Cardiac fibroblast (primary cell): ENCODE measurements around the gene IL11RA.

Experiments
- DNase-seq, 2 donors: peaks; one replicate each; pipeline versions ENCODE4 v3.0.0 to v3.0.0-alpha.2; 2010; ENCODE audit warnings: low read depth in 2 of 2
- H3K4me3 ChIP-seq, 2 donors: replicated peaks in 1 of 2; 1 replicate in 1 of 2; 2 replicates in 1 of 2; pipeline ENCODE4 v1.5.1; 2011; ENCODE audit warnings: low read depth in 2 of 2, low read length in 2 of 2, mild to moderate bottlenecking in 2 of 2, moderate library complexity in 1 of 2
- TF ChIP-seq, protein P1 (sequence below): IDR thresholded peaks from one replicate; pipeline ENCODE4 v1.5.1; 2011; ENCODE audit warnings: low read depth, mild to moderate bottlenecking, low read length, inconsistent platforms

IL11RA gene

DNA sequence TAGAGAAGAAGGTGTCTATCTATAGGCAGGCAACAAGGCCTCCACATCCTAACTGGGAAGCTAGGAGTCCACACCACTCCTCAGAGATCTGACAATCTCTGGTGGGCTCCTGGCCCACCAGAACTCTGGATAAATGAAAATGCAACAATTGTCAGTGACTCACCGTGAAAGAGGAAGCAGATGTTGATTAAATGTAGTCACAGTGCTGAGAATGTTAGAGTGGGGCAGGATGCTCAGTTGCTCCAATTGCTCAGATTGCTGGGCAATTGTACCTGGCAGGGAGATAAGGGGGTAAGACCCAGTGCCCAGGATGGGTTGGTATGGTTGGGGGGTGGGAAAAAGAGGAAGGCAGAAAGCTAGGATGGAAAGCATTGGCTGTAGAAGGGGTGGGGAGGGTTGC, 34.7 kb downstream of the IL11RA start:
- H3K4me3 ChIP-seq: no peak overlapping the region
- TF ChIP-seq, protein P1, sequence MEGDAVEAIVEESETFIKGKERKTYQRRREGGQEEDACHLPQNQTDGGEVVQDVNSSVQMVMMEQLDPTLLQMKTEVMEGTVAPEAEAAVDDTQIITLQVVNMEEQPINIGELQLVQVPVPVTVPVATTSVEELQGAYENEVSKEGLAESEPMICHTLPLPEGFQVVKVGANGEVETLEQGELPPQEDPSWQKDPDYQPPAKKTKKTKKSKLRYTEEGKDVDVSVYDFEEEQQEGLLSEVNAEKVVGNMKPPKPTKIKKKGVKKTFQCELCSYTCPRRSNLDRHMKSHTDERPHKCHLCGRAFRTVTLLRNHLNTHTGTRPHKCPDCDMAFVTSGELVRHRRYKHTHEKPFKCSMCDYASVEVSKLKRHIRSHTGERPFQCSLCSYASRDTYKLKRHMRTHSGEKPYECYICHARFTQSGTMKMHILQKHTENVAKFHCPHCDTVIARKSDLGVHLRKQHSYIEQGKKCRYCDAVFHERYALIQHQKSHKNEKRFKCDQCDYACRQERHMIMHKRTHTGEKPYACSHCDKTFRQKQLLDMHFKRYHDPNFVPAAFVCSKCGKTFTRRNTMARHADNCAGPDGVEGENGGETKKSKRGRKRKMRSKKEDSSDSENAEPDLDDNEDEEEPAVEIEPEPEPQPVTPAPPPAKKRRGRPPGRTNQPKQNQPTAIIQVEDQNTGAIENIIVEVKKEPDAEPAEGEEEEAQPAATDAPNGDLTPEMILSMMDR: no peak
- DNase-seq: peak in 1 of 2 donors; percentile 22

GRCh38 chr9:34687276-34688030, 35.5 kb downstream of the IL11RA start:
- no peak overlapping the region for H3K4me3 ChIP-seq
- DNase-seq: no peak
- TF ChIP-seq, protein P1: no peak

DNA sequence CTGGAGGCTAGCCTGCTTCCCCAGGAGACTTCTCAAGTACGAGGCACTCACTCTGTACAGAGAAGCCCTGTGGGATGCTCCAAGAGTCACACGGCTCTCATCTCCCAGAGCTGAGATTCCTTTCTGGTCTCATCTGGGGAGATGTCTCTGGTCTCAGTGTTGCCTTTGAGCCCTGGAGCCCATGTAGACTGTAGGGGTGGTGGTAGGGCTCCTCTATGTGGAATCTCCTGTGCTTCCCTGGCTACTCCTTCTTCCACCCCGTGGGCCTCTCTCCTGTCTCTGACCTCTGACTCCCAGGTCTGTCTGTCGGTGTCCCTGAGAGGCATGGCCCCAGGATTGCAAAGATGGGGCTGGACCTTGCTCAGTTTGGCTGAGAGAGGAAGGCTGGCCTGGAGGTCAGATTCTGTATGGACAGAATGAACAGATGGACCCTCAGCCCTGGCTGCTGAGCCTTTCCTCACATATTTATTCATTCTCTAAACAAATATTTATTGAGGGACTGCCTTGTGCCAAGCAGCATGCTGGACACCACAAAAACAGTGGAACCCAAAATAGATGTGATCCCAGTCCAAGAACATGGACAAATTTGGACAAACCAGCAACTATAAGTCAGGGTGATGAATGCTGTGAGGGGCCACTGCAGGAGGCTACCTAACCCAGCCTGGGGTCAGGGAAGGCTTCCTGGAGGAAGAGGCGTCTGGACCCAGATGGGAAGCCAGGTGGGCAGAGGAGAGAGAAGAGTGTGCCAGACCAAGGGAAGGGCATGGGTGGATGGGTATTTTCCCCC, 36.5 kb downstream of the IL11RA start:
- DNase-seq: no peak
- no peak overlapping the region for H3K4me3 ChIP-seq
- TF ChIP-seq, protein P1: no peak

GRCh38 chr9:34689116-34689470, 37.1 kb downstream of the IL11RA start:
- TF ChIP-seq, protein P1: no peak
- no peak overlapping the region for H3K4me3 ChIP-seq
- no peak for DNase-seq

- TF ChIP-seq, protein P1: no peak
- no peak overlapping the region for H3K4me3 ChIP-seq
- no peak for DNase-seq
Observed at GRCh38 chr9:34689512-34689911, 37.5 kb downstream of the IL11RA start.

DNA sequence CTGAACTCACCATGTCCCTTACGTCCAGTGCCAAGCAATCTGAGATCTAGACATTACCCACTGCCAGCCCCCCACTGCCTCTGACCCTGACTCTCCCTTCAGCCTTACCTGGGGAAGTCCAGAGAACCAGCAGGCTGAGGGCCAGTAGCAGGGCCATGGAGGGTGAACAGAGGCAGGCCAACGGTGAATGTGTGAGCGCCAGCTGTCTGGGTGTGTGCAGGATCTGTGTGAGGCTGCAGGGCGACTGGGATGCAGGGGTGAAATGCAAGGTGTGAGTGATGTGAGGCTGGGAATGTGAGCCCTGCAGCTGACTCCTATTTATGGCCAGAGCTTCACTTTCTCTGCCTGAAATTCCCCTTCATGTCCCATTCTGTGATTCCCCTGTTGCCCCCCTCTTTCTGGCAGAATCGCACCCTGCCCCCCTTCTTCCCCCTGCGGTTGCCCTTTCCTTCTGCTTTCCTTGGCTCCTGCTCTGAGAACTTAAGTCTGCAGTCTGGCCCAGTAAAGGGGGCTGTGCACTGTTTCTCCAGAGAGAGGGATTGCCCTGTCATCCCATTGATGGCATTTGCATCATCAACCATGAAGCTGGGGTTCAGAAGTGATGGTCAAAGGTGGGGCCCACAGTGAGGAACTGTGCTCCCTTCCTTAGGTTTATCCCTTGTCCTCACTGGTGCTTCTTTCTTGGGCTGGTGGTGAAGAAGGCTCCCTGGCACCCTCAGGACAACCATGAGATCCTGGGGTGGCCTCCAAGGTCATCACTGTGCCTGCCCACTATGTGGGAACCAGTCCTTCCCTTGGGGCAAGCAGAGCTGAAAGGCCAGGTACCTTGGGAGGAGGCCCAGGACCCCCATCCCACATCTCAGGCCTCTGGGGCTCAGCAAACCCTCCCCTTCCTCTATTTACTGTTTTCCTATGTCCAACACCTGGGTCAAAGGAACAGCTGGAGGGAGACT, 39.3 kb downstream of the IL11RA start, which contains the start of gene CCL19:
Gene CCL19, minus strand, starts transcription at position 294 of the 953 bp plus-strand sequence. Its CDS starts 137 bp downstream, at position 157.
- H3K4me3 ChIP-seq: no peak within 1 kb of the TSS
- no peak for DNase-seq
- TF ChIP-seq, protein P1: no peak
